Endometrium (tissue), 2 donors: ENCODE results near the gene RBMS3.

Source experiments
- FAIRE-seq: peaks from 2 replicates; lab custom pipeline; 2012; peaks lifted over from hg19 to GRCh38; lab: Jason Lieb, UNC
- donor health status: control.
- donor health status: control.

The RBMS3 gene

DNA sequence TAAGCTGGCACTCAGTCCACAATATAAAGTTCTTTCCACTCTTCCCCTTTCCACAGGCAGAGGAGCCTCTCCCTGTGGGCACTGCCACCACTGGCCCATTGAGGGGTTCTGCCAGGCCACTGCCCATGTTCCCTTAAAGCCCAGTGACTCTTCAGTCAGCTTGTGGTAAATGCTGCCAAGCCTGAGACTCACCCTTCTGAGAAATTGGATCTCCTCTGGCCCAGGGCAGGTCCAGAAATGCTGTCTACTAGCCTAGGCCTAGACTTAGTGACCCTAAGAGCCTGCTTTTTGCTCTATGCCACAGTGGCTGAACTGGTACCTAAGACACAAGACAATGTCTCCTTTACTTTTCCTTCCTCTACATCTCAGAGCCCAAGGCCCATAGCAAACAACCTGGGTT, 295.8 kb downstream of the RBMS3 start:
- FAIRE-seq, result no peak

DNA sequence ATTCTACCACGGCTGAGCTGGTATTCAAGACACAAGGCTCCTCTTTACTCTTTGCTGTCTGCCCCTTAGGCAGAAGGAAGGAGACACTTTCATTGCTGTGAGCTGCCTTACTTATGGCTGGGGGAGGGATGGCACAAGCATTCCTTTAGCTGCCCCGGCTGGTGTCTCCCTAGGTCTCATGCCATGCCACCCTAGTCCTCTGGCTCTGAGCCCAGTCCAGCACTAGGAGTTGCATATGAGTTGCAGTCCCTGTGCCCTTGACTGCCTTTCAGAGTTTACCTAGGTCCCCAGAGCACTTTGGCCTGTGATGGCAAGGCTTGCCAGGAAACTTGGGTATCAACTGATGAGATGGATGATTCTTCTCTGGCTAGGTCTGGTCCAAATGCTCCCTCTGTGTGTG, 296.4 kb downstream of the RBMS3 start:
- FAIRE-seq, result no peak

DNA sequence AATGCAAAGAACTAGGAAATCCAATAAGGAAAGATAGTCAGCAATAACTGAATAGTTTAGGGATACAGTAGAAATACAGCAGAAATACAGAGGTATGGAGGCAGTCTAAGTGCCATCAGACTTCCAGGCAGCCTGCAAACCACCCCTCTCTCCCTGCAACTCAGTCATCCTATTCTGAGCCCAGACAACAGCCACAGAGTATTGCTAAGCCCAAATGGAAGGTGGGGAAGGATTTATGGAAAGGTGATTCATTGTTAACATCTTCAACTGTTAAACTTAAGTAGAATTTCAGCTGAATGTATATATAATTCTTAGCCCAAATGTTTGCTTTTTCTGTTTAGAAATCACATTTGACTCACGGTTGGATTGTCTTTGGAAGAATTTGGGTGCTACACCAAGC, 300.4 kb downstream of the RBMS3 start:
- no peak for FAIRE-seq

DNA sequence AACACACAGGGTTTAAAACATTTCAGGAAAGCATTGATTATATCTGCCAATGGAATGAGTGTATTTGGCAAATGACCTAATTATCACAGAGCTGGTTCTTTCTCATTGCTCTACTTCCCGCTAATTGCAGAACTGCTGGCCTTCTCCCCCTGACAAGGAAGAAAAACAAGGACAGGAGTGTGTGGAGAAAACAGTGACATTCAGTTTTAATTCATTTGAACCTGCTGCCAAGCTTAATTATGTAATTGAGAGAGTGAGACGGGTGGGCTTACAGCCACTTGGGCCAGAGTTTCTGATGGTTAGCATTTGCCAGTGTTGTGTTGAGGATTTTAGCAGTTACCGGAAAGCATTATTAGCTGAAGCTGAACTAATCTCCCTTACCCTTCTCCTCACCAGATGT, 301.4 kb downstream of the RBMS3 start:
- FAIRE-seq, result no peak

DNA sequence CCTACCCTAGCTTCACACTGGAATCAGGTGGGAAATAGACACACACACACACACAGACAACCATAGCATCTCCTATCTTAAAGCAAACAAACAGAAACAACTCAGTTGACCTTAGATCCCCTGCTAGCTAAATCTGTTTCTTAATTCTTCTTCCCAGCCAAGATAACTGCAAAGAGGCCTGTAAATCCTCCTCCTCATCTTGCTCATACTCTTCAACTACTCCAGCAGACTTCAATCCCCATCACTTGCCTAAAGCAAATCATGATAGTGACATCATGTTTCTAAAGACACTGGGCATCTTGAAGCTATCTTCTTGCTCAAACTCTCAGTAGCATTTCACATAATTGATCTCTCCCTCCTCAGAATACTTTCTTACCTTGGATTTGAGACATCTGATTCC, 303.0 kb downstream of the RBMS3 start:
- no peak for FAIRE-seq

DNA sequence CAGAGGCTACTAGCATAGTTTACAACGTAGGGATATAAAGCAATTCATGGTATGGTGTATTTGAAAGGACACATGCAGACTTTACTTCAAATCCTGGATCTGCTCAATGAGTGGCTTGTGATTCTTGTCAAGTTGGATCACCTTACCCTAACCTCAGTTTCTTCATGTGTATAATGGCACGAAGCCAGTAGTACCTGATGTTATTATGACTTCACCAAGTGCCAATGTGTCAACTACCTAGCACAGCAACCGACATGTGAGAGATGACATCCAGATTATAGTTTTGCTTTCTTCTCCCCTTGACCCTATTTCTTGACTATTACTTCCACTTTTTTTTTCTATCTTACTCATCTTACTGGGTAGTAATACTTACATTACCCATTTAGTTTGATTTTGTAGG, 304.5 kb downstream of the RBMS3 start:
- FAIRE-seq, result no peak

DNA sequence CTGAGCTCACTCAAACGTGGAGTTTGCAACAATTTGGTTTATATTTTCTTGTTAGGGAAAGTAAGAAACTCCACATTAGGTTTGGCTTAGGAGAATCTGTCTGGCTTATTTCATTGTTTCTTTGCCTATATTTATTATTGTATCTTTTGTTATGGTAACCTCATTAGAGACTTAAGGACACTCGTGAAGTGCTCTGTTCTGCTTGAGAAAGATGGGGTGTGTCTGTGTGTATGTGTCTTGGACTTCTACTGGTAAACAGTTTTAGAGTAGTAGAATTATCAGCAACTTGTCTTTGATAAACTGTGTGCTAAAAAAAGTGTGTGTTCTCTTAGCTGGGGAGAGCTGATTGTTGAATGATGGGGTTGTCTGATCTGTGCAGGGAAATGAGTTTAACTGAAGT, 306.5 kb downstream of the RBMS3 start:
- FAIRE-seq, result no peak

DNA sequence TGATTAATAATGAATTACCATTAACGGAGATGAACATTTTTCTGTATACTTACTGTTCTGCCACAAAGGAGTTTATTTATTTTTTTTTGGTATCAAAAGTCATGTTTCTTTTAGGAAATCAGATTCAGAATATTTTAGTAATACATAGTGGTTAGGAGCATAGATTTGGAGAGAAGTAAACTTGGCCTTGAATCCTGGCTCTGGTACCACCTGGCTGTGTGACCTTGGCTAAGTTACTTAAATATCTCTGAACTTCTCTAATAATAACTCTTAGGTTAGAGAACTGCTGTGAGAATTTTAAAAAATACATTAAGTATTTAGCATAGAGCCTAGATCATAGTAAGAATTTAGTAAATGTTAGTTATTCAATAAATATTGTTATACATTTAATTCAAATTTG, 309.1 kb downstream of the RBMS3 start:
- no peak for FAIRE-seq

DNA sequence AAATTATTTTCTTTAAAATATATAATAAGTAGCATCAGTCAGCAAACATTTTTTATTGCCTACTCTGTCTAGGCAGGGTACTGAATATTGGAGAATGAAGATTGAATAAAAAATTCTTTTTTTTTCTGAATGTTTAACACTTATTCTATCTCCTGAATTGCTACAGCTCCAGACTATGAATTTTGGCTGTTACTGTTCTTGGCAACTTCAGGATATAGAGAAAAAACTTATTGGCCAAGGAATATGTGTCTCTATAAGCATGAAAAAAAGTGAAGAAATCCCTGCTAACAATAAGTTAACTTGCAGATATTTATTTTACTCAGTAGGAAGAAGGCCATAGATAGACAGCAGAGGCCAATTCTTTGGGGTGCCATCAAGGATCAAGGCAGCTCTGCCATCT, 309.6 kb downstream of the RBMS3 start:
- FAIRE-seq, result no peak

DNA sequence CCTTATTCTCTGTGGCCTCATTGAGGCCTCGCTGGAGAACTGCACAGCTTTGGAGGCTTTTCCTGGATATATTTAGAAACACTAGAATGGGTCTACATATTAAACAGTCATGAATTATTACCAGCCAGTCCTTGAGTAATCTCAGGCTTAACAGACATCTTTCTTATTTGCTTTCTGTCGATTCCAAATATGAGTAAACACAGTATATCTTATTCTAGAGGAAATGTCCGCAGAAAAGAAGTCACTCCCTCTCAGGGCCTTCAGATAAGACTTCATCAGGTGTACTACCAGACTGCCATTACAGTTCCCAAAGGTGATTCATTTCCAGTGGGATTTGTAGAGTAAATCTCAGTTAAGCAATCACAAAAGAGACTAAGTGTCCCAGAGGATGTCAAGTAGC, 310.7 kb downstream of the RBMS3 start:
- FAIRE-seq, result no peak

DNA sequence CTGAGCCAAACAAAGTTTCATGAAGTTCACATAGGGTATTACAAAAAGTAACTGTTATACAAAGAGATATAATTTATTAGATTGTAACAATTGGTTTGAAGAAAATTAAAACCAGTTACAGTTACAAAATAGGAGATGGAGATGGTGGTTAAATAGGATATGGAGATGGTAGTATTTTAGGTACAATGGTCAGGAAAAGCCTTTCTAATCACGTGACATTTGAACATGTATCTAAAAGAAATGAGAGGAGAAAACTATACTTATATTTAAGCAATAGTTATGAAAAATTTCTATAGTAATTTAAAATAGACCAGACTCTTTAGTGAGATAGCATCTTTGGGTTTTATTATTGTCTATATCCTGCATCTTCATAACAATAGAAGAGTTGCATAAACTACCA, 312.9 kb downstream of the RBMS3 start:
- no peak for FAIRE-seq

DNA sequence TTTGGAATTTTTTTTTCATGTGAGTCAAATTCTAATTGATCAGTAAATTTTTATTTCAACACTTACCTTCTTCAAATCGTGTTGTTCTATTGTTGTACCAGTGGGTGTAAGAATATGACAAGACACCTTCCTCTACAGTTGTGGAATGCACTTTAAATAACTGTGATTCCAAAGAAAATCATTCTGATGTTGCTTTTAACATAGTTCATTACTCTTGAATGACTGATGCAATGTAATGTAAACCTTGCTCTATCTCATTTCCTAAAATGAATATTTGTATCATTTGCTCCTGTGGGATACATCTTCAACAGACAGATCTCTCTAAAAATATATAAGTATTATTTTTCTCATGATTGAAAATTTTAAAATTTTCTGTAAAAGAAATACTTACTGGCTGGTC, 313.4 kb downstream of the RBMS3 start:
- FAIRE-seq, result no peak

DNA sequence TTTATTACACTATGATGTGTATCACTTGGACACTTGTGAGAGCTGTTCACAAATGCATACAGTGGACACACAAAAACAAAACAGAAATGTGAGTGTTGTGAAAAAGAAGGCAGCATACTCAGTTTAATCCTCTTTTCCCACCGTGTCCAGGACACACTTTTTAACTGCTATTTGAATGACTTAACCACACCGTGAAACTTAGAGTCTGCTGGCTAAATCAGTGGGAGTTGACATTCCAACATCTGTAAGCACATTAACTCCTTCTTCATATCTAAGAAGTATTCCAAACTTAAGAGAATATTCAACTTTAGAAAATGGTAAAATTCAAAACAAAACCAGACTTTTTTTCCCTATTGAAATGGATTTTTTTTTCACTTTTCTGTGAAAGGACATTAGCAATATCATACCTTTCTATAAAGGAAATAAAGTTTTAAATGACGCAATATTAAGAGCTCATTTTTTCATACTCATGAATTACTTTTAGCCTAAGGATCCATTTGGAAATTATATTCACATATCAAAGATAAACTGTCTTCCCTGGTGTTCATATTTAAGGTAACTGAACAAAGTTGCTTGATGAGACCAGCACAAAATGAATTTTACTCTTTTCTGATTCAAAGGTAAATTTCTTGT, 316.6 kb downstream of the RBMS3 start:
- peak; percentile 59 for FAIRE-seq

DNA sequence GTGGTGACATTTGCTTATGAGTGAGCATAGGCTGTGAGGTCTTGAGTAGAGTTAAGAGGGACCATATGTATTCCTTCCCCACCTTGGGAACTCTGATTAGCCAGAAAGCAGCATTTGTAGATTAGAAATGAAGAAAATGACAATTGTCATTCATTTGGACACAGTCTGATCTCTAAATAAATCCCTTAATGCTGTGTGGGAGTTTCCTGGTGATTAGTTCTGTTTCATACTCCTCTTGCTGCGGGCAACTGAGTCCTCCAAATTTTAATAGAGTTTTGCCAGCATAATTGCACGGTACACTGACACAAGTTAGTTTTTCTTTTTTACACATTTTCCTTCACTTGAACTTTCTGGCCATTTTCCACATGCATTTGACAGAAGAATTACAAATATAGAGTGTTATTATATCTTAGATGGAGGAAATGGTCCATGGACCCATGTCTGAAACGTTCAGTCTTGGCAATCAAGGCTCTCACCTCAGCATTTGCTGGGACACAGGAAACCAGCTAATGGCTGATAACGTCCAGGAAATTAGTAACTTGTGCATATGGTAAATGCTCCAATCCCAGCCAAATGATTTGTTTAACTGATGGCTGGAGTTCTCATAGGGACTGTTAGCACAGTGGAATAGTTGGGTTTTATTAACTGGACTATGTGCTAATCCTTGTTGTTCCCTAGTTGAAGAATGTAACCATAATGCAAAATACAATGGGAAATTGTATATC, 321.2 kb downstream of the RBMS3 start:
- FAIRE-seq, result no peak

DNA sequence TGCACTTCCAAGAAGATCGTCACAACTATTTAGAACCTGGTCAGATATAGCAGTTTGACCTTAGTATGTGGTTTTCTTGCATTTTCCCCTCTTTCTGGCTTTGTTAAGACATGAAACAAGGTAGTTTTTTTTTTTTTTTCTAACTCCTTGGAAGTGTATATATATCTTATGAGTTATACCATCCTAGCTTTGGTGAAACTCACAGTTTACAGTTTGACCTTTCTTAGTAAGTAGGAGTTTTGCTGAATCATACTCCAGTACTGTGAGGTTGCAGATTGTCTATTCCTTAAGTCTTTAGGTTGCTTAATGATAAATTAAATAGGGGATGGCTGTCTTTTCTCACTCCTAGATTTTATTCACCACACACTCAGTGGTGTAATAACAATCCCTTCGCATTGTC, 325.0 kb downstream of the RBMS3 start:
- FAIRE-seq, result no peak

DNA sequence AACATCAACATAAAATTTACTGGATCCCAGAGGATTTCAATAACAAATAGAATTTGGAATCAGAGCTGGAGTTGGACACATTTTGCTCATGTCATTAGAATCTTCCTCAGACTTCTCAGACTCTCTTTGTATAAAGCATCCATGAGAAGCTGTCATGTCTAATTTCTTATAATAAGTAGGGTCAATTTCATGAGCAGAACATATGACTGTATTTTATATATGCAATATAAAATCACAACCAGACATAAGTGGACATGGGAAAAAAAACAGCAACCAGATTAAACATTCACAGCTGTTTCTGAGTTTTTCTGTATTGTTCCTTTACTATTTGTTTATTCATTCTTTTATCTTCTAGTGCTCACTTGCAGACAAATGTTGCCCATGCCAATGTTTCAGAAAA, 325.5 kb downstream of the RBMS3 start:
- FAIRE-seq, result no peak

DNA sequence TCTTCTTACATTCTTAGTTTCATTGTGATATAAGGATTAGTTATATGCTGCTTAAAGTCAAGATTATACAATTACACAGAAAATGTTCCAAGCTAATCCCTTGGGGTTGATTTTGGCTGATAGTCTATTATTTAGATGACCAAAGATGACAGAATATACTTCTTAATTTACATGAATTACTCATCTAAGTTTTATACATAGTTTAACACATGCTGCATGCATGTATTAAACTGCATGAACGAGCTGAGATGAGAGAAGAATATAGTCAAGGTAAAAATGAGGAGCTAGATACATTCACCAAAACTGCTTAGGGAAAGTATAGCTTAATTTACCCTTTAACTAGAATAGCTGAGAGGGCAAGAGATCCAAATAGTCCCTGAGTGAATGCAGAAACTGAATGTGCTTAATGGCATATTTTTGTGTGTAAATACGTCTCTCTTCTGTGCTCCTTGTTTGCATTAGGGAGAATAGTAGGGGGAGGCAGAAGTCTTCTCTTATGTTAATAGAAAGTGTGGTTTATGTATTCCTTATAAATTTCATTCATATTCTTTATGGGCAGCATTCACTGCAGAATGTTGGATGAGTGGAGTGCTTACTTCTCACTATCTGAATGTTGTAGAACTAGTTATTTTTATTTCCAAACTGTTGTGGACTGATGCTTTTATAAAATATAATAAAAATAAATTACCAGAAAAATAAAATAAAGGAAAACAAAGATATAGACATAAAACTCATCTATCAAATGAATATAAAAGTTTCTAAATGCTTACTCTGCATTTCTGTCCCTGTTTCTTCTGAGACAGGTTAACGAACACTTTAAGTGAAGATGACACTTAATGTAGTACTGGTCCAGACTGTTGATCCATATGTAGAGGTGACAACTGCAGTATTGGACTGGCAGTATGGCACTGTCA, 327.8 kb downstream of the RBMS3 start:
- FAIRE-seq, result peak; percentile 45

DNA sequence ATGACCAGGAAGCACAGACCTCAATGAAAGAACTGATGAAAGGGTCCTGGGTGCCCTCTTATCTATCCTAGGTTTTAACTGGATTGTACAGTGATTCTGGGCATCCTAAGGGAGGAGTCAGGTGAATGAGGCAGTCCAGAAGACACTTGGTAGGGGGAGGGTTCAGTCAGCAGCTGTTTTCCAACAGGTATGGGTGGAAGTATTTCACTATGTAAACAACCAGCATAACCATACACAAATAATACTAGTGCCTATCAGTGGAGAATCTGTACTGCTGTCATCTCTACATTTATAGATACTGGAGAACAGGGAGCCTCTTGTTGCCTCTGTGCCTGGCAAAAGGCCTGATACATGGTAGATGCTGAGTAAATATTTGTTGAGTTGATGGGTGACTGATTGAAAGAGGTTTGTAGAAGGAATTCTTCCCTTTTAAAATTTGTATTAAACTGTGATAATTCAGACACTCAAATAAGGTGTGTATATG, 328.5 kb downstream of the RBMS3 start:
- no peak for FAIRE-seq

DNA sequence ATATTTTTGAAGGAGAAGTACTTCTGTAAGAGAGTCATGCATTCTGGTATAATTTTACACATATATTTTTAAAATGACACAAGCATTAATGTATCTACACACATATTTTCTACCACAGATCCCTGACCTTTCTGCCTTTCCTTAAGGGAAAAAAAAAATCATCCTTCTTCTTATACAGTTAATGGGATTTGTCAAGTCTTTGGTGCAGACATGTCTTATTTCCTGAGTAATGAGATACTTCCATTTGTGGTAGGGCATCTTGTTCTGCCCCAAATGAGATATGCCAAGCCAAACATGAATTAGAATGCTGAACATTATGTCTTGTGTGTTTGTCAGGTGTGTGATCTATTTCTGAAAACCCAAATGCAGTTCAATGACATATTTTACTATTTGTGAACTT, 329.9 kb downstream of the RBMS3 start:
- no peak for FAIRE-seq

DNA sequence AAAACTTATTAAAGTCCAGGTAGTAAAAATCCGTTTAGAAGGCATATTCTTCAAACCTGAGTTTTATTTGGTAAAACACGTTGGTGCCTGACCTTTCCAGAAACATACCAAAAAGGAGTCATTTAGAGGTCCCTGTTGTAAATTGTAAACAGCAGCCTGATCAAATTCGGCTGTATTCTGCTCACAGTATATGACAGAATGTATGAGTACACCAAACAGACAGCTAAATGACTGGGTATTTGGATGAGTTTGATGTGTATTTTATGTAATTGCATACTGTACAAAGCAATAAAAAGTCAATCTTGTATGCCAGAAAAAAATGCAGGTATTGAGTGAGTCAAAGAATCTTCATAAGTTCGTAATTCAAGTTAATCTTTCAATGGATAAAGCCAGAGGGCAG, 330.4 kb downstream of the RBMS3 start:
- FAIRE-seq, result no peak

DNA sequence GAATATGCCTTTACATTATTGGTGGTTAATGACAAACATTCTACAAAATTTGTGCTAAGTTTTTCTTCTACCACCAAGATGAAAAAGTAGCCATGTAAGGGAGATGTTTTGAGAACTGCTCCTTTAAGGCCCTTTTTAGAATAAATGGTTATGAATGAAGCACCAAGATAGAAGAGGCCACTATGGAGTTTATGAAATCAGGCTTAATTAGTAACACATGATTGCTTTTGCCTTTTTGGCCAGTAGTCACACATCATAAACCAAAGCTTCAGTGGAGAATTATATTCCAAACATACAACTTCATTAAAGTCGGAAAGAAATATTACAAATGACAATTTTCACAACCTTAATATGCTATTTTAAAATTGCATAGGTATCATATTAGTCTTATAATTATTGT, 331.7 kb downstream of the RBMS3 start:
- FAIRE-seq, result peak; percentile 68

DNA sequence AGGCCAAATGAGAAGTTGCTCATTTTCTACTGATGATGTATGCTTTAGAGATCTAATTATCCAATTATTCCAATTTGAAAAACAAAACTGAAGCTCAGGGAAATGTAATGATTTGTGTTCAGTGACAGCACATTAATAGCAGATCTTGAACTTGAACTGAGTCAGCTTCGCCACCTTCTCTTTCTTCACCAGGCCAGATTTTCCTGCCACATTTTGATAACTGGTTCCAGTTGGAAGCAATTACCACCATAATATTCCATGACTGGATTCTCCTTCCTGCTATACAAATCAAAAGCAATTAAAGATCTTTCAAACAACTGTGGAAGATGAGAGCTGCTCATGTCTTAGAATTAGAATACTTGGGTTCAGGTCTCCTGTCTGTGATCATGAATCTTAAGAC, 334.1 kb downstream of the RBMS3 start:
- FAIRE-seq, result no peak
